Measurements from ENCODE around the gene CYS1.
"Not testable (repeated sequence)": the region's sequence is repeated elsewhere in the genome, so short reads cannot be mapped to it uniquely, and the experiment has no call there.

The CYS1 gene

GRCh38 chr2:10045561-10046355, 34.5 kb downstream of the CYS1 start:
- no peak for DNase-seq

- peak; percentile 87 to 91 for DNase-seq
These were observed 36.2 kb downstream of the CYS1 start for GRCh38 chr2:10043906-10044601.

- peak; percentile 83 to 93 for DNase-seq
These were observed 36.8 kb downstream of the CYS1 start, which contains the start of gene KLF11 for GRCh38 chr2:10043256-10043905. TSS of gene KLF11 (plus strand) at chr2:10043550. CDS start at chr2:10043717, 167 bp downstream.

- DNase-seq: no peak
These were observed 37.7 kb downstream of the CYS1 start for GRCh38 chr2:10042301-10043161.

GRCh38 chr2:10041711-10042110, 38.5 kb downstream of the CYS1 start:
- DNase-seq: no peak

- DNase-seq: no peak
These were observed 40.4 kb downstream of the CYS1 start for GRCh38 chr2:10039658-10040410.

- no peak for DNase-seq
These were observed 41.5 kb downstream of the CYS1 start for GRCh38 chr2:10038716-10039115.

GRCh38 chr2:10038123-10038522, 42.1 kb downstream of the CYS1 start:
- no peak for DNase-seq

- DNase-seq: no peak
These were observed 43.9 kb downstream of the CYS1 start for GRCh38 chr2:10036095-10036884.

- no peak for DNase-seq
These were observed 44.6 kb downstream of the CYS1 start for GRCh38 chr2:10035633-10036032.

GRCh38 chr2:10035053-10035422, 45.2 kb downstream of the CYS1 start:
- DNase-seq: no peak

GRCh38 chr2:10034333-10035052, 45.7 kb downstream of the CYS1 start:
- no peak for DNase-seq

GRCh38 chr2:10033251-10034006, 46.8 kb downstream of the CYS1 start:
- no peak for DNase-seq

- no peak for DNase-seq
These were observed 47.5 kb downstream of the CYS1 start for GRCh38 chr2:10032746-10033105.

GRCh38 chr2:10031886-10032745, 48.1 kb downstream of the CYS1 start:
- no peak for DNase-seq

- not testable (repeated sequence) for DNase-seq
These were observed 49.4 kb downstream of the CYS1 start for GRCh38 chr2:10030798-10031197.

- no peak for DNase-seq
These were observed 49.9 kb downstream of the CYS1 start for GRCh38 chr2:10030311-10030736.

GRCh38 chr2:10029875-10030223, 50.4 kb downstream of the CYS1 start:
- DNase-seq: no peak
